Measurements from ENCODE around the gene PRRT1B. TPM values are rescaled to one million over a fixed set of nuclear protein-coding genes. Genes with fewer than 3 reads are reported as not detected.

The PRRT1B gene
- total and polyA plus RNA-seq, 2 experiments from 2014 or later, result not detected

- in situ Hi-C loops (cut with MboI), result no loop called here
- H3F3A ChIP-seq (ENCODE audit: insufficient read depth), result peaks cover 39% of the 10 kb centered on the region
- TF ChIP-seq EZH2phosphoT487 (IDR thresholded peaks at IDR 0.05; ENCODE audit: insufficient read depth, low read depth) (no peak), EZH2 (IDR thresholded peaks at IDR 0.05; ENCODE audit: insufficient read depth, poor library complexity, severe bottlenecking) (no peak)
- H3K27me3 ChIP-seq (replicated peaks; ENCODE audit: insufficient read depth), result no peaks in the 10 kb centered on the region
- no peak overlapping the region for H2AFZ ChIP-seq
- no peaks in the 10 kb centered on the region for H3K9me3 ChIP-seq (ENCODE audit: low read depth)
- 0 out of 2 replicates have a peak overlapping the region, but pooled peaks have one; percentile 22 for H3K27ac ChIP-seq
- peaks cover 35% of the 10 kb centered on the region for H3K36me3 ChIP-seq (ENCODE audit: low read depth)
- 75 to 77% methylated on average over 12 of the region's 12 CpGs for WGBS, 2 experiments (ENCODE audit: low coverage in 1 of 2, low lambda C conversion rate in 2 of 2, missing lambda C conversion rate in 2 of 2)
- no peak overlapping the region for H3K4me2 ChIP-seq (ENCODE audit: unreplicated experiment)
- H3K4me1 ChIP-seq (ENCODE audit: insufficient read depth), result peaks cover 9% of the 10 kb centered on the region; the same call in 1 of the 2 replicates
- H4K20me1 ChIP-seq (ENCODE audit: insufficient read depth), result no peaks in the 10 kb centered on the region
- H3K9ac ChIP-seq, result no peak overlapping the region
- DNase-seq, result no peak
- H3K9me2 ChIP-seq (ENCODE audit: insufficient read depth), result no peaks in the 10 kb centered on the region
- H3K79me2 ChIP-seq (ENCODE audit: insufficient read depth), result peaks cover 18% of the 10 kb centered on the region; the same call in 1 of the 2 replicates
- H3K4me3 ChIP-seq, result no peak overlapping the region
These were observed 44.9 kb upstream of the PRRT1B start for GRCh38 chr9:131500377-131500776.

DNA sequence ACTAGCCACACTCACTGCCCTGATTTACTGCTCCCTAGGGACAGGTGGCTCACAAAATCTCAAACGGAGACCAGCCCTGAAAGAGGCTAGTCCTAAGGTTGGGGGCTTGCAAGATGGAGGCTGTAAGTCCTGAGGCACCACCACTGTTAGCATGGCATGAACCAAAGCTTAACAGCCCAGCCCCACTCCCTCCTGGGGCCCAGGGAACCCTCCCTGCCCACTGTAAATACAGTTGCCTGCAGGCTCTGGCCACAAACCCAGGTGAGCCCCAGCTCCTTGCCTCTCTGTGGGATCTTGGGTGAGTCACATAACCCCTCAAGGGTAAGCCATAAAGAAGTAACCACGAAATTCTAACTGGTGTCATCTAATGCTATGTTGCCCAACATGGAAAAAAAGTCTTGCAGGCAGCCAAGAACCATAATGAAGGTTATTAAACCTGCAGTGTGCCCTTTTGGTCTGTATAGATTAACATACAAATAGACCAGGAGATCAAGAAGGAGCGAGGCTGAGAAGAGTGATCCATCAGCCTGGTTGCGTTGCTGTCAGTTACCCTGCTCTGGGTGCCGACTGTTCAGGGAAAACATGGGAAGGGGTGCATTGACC, 44.3 kb upstream of the PRRT1B start:
- Histone ChIP-seq H3K36me3 (ENCODE audit: low read depth) (peaks cover 30% of the 10 kb centered on the region), H3K27me3 (replicated peaks; ENCODE audit: insufficient read depth) (no peaks in the 10 kb centered on the region), H3K9me3 (ENCODE audit: low read depth) (no peaks in the 10 kb centered on the region), H3K79me2 (ENCODE audit: insufficient read depth) (peaks cover 21% of the 10 kb centered on the region; the same call in 1 of the 2 replicates), H3F3A (ENCODE audit: insufficient read depth) (peaks cover 39% of the 10 kb centered on the region), H2AFZ (no peak overlapping the region), H3K9ac (no peak overlapping the region), H3K4me3 (no peak overlapping the region), H3K9me2 (ENCODE audit: insufficient read depth) (no peaks in the 10 kb centered on the region), H3K27ac (peak overlapping the region; percentile 22; the same call in 1 of the 2 replicates), H3K4me1 (ENCODE audit: insufficient read depth) (peaks cover 9% of the 10 kb centered on the region; the same call in 1 of the 2 replicates), H4K20me1 (ENCODE audit: insufficient read depth) (no peaks in the 10 kb centered on the region), H3K4me2 (ENCODE audit: unreplicated experiment) (no peak overlapping the region)
- TF ChIP-seq EZH2phosphoT487 (IDR thresholded peaks at IDR 0.05; ENCODE audit: insufficient read depth, low read depth) (no peak), EZH2 (IDR thresholded peaks at IDR 0.05; ENCODE audit: insufficient read depth, poor library complexity, severe bottlenecking) (no peak)
- in situ Hi-C loops (cut with MboI), result no loop called here
- 60 to 63% methylated on average over 5 of the region's 5 CpGs for WGBS, 2 experiments (ENCODE audit: low coverage in 1 of 2, low lambda C conversion rate in 2 of 2, missing lambda C conversion rate in 2 of 2)
- peak; percentile 84 for DNase-seq

DNA sequence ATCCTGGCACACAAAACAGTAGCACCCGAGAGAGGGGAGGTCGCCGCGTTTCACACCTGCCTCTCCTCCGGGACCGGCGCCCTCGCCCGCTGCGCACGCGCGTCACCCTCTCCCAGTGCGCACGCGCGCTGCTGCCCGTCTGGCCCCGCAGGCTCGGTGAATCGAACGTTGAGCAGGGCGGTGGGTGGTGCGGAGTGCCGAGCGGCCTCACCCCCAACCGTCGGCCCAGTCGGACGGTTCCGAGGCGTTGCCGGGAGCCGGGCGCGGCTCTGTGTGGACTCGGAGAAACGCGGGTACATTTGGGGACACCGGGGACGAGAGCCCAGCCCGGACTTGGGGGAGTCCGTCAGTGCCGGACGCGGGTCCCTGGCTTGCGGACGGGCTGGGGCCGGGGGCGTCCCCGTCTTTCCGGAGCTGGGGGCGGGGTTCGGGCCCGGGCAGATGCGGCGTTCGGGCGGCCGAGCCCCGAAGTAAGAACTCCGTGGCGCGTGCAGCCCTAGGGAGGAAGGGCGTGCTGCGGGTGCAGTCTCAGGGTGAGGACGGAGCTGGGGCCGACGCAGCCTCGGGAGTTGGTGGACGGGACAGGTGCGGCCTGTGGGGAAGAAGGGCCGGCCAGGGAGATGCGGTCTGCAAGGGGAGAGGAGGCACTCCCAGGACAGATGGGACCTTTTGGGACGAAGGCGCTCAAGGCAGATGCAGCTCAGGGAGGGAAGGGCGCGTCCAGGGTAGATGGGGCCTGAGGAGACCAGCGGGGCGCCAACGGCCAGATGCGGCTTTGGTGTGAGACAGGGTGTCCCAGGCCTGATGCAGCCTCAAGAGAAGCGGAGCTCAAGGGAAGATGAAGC, 42.3 kb upstream of the PRRT1B start, which contains the start of gene POMT1:
Gene POMT1, plus strand, starts transcription at position 138 of the 845 bp plus-strand sequence. CDS start 1,301 bp downstream, outside the sequence.
- in situ Hi-C loops (cut with MboI), result no loop called here
- Histone ChIP-seq H3K79me2 (ENCODE audit: insufficient read depth) (peaks cover 26% of the 10 kb centered on the region; the same call in 1 of the 2 replicates), H4K20me1 (ENCODE audit: insufficient read depth) (no peaks in the 10 kb centered on the region), H3K9me3 (ENCODE audit: low read depth) (no peaks in the 10 kb centered on the region), H3K9me2 (ENCODE audit: insufficient read depth) (no peaks in the 10 kb centered on the region), H3K27ac (no peak within 1 kb of the TSS), H3K9ac (peak within 1 kb of the TSS; percentile 74), H3K36me3 (ENCODE audit: low read depth) (peaks cover 15% of the 10 kb centered on the region), H2AFZ (peak within 1 kb of the TSS; percentile 84), H3K27me3 (replicated peaks; ENCODE audit: insufficient read depth) (no peaks in the 10 kb centered on the region), H3K4me3 (peak within 1 kb of the TSS; percentile 78), H3F3A (ENCODE audit: insufficient read depth) (peaks cover 36% of the 10 kb centered on the region), H3K4me1 (ENCODE audit: insufficient read depth) (peaks cover 9% of the 10 kb centered on the region; the same call in 1 of the 2 replicates), H3K4me2 (ENCODE audit: unreplicated experiment) (peak within 1 kb of the TSS; percentile 80)
- WGBS, 2 experiments (ENCODE audit: low coverage in 1 of 2, low lambda C conversion rate in 2 of 2, missing lambda C conversion rate in 2 of 2), result 2% methylated on average over 64 to 80 of the region's 83 CpGs
- TF ChIP-seq EZH2phosphoT487 (IDR thresholded peaks at IDR 0.05; ENCODE audit: insufficient read depth, low read depth), result no peak
- no peak for TF ChIP-seq EZH2 (IDR thresholded peaks at IDR 0.05; ENCODE audit: insufficient read depth, poor library complexity, severe bottlenecking)
- DNase-seq, result peak; percentile 92
